Suprapubic skin (tissue), 4 donors: ENCODE results near the gene DYNC2LI1.

Experiments
- CTCF ChIP-seq, 2 donors: fragments of 200-600 bp in 1 of 2; fragments of 450-650 bp in 1 of 2; sonication (generic) in 1 of 2; IDR thresholded peaks; one replicate each; pipeline ENCODE4 v1.5.1; 2016 to 2019; ENCODE audit warnings: antibody characterized with exemption in 2 of 2, mild to moderate bottlenecking in 1 of 2, moderate library complexity in 1 of 2
- EP300 ChIP-seq: sonication (generic); formaldehyde crosslinking; IDR thresholded peaks from one replicate; pipeline ENCODE4 v1.6.1; 2017; ENCODE audit warnings: antibody characterized with exemption
- POLR2A ChIP-seq, 2 donors: fragments of 450-650 bp; IDR thresholded peaks; one replicate each; pipeline ENCODE4 v1.6.1; 2017; ENCODE audit warnings: antibody characterized with exemption in 2 of 2, mild to moderate bottlenecking in 2 of 2, moderate library complexity in 2 of 2
- POLR2AphosphoS5 ChIP-seq, 3 donors: sonication (generic); formaldehyde crosslinking; IDR thresholded peaks; one replicate each; pipeline ENCODE4 v1.6.1; 2017; ENCODE audit warnings: antibody characterized with exemption in 3 of 3

DNA sequence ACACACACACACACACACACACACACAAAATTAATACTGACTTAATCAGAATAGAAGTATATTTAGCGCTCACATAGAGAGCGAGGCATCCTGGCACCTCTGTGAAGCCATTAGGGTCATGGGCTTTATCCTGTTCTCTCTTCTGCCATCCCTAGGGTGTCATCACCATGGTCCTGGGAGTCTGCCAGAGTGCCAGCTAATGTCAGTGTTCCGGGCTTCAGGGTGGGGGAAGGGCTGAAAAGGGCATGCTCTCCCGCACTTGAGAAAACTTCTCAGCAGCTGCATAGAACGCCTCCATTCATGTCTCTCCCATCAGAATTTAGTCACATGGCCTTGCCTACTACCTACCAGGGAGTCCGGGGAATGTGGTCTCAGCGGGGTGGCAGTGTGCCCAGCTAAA, 19.7 kb upstream of the DYNC2LI1 start:
- TF ChIP-seq CTCF (IDR thresholded peaks at IDR 0.05) (no peak), EP300 (no peak), POLR2AphosphoS5 (IDR thresholded peaks at IDR 0.05) (no peak), POLR2A (IDR thresholded peaks at IDR 0.05) (no peak)
